HCT116 (cell line): ENCODE results near the gene TLE5. TPM values are rescaled to one million over a fixed set of nuclear protein-coding genes. Genes with fewer than 3 reads are reported as not detected.

ENCODE experiments used
- ATAC-seq: fragments of 200-7000 bp; cut with Tn5 transposase; 2 replicates; pipeline ENCODE4 v1.9.1; 2020; ENCODE audit warnings: mild to moderate bottlenecking, moderate library complexity
- BruUV-seq: library from RNA; stranded (reverse); fragments of 400-500 nt; replicated peaks from 2 replicates; lab custom pipeline; 2021; lab: Mats Ljungman, UMichigan
- CTCF ChIA-PET: fragments of 300-600 bp; sonication (Branson Sonifier 250); formaldehyde crosslinking; loops from one replicate; lab custom pipeline; 2021; ENCODE audit warnings: antibody characterized with exemption; lab: Charles Lee
- POLR2A ChIA-PET: fragments of 300-600, 350-600 bp; sonication (Branson Sonifier 250); formaldehyde crosslinking; loops from one replicate; lab custom pipeline; 2021; ENCODE audit warnings: antibody characterized with exemption; lab: Charles Lee
- RAD21 ChIA-PET, 2 experiments: fragments of 300-600 bp; sonication (Branson Sonifier 250); formaldehyde crosslinking; loops; one replicate each; lab custom pipeline; 2023; ENCODE audit warnings: low total read pairs in 2 of 2; ENCODE audit not compliant: uncharacterized antibody in 2 of 2, unreplicated experiment in 2 of 2, low non-redundant PET in 1 of 2; lab: Charles Lee
- DNase-seq: peaks from one replicate; pipeline ENCODE4 v3.0.0-alpha.2; 2010; ENCODE audit warnings: low read depth, low spot score
- H2AFZ ChIP-seq: fragments of 200-600 bp; shearing (Covaris generic), sonication (generic); 2 replicates; pipeline ENCODE4 v1.6.1; 2017; ENCODE audit warnings: low read depth, mixed run types, mixed read lengths, antibody characterized with exemption, low read length; ENCODE audit not compliant: poor library complexity, severe bottlenecking
- H3K27ac ChIP-seq: 2 replicates; pipeline ENCODE4 v1.5.1; 2012; ENCODE audit warnings: low read depth, low read length
- H3K27me3 ChIP-seq: fragments of 200-600 bp; sonication (generic); 2 replicates; pipeline ENCODE4 v1.6.1; 2016; ENCODE audit warnings: mixed run types, low read length, mixed read lengths; ENCODE audit not compliant: insufficient read depth
- H3K36me3 ChIP-seq, 2 experiments: fragments of 200-500 bp in 1 of 2; fragments of 200-600 bp in 1 of 2; sonication (Bioruptor generic) in 1 of 2; sonication (generic) in 1 of 2; 2 replicates each; pipeline versions ENCODE4 v1.5.1 to v1.6.1; 2014 to 2016; ENCODE audit warnings: low read length in 2 of 2, inconsistent platforms in 1 of 2, mixed read lengths in 1 of 2, mixed run types in 1 of 2; ENCODE audit not compliant: insufficient read depth in 2 of 2, control insufficient read depth in 1 of 2
- H3K4me1 ChIP-seq, 2 experiments: fragments of 200-600 bp in 1 of 2; sonication (generic) in 1 of 2; 2 replicates each; pipeline versions ENCODE4 v1.5.1 to v1.6.1; 2012 to 2017; ENCODE audit warnings: low read length in 2 of 2, inconsistent platforms in 1 of 2, mild to moderate bottlenecking in 1 of 2, mixed read lengths in 1 of 2, mixed run types in 1 of 2, moderate library complexity in 1 of 2; ENCODE audit not compliant: insufficient read depth in 2 of 2, control insufficient read depth in 1 of 2
- H3K4me2 ChIP-seq: fragments of 200-600 bp; sonication (generic); 2 replicates; pipeline ENCODE4 v1.6.1; 2017; ENCODE audit warnings: mixed run types, low read length, mixed read lengths
- H3K4me3 ChIP-seq, 2 experiments: fragments of 200-600 bp in 1 of 2; sonication (generic) in 1 of 2; replicated peaks in 1 of 2; 2 replicates each; pipeline ENCODE4 v1.5.1; 2011 to 2016; ENCODE audit warnings: low read length in 2 of 2, control low read depth in 1 of 2, low read depth in 1 of 2, mild to moderate bottlenecking in 1 of 2, mixed read lengths in 1 of 2, mixed run types in 1 of 2
- H3K79me2 ChIP-seq: fragments of 200-600 bp; sonication (generic); 2 replicates; pipeline ENCODE4 v1.6.1; 2017; ENCODE audit warnings: mild to moderate bottlenecking, mixed run types, low read length, moderate library complexity, mixed read lengths; ENCODE audit not compliant: insufficient read depth
- H3K9ac ChIP-seq: fragments of 200-600 bp; sonication (generic); 2 replicates; pipeline ENCODE4 v1.6.1; 2016; ENCODE audit warnings: low read length, mixed read lengths
- H3K9me2 ChIP-seq: fragments of 200-600 bp; sonication (generic), shearing (Covaris generic); 2 replicates; pipeline ENCODE4 v1.6.1; 2017; ENCODE audit warnings: mixed run types, mild to moderate bottlenecking, moderate library complexity; ENCODE audit not compliant: insufficient read depth
- H3K9me3 ChIP-seq, 2 experiments: fragments of 200-500 bp in 1 of 2; fragments of 200-600 bp in 1 of 2; sonication (Bioruptor generic) in 1 of 2; sonication (generic) in 1 of 2; 2 replicates each; pipeline ENCODE4 v1.6.1; 2014 to 2017; ENCODE audit warnings: low read length in 2 of 2, mixed read lengths in 2 of 2, inconsistent platforms in 1 of 2, low read depth in 1 of 2, mild to moderate bottlenecking in 1 of 2, mixed run types in 1 of 2, moderate library complexity in 1 of 2; ENCODE audit not compliant: control insufficient read depth in 1 of 2, insufficient read depth in 1 of 2
- H4K20me1 ChIP-seq: fragments of 200-600 bp; sonication (generic), shearing (Covaris generic); 2 replicates; pipeline ENCODE4 v1.6.1; 2017; ENCODE audit warnings: mixed run types, mild to moderate bottlenecking, moderate library complexity; ENCODE audit not compliant: insufficient read depth
- CBX3 ChIP-seq: IDR thresholded peaks from 2 replicates; pipeline ENCODE4 v1.6.1; 2012; ENCODE audit warnings: low read depth
- EGR1 ChIP-seq: IDR thresholded peaks from 2 replicates; pipeline ENCODE4 v1.6.1; 2012; ENCODE audit warnings: low read depth
- EZH2phosphoT487 ChIP-seq: fragments of 200-600 bp; IDR thresholded peaks from 2 replicates; pipeline ENCODE4 v1.6.1; 2018; ENCODE audit warnings: antibody characterized with exemption, borderline replicate concordance
- FOSL1 ChIP-seq: IDR thresholded peaks from 2 replicates; pipeline ENCODE4 v1.6.1; 2012; ENCODE audit warnings: low read depth
- MAX ChIP-seq: IDR thresholded peaks from 2 replicates; pipeline ENCODE4 v1.6.1; 2012
- POLR2A ChIP-seq: IDR thresholded peaks from 2 replicates; pipeline ENCODE4 v1.7.0; 2011; ENCODE audit warnings: borderline replicate concordance; ENCODE audit not compliant: insufficient read depth, insufficient read length; ENCODE audit errors: extremely low read depth
- POLR2AphosphoS5 ChIP-seq: IDR thresholded peaks from 2 replicates; pipeline ENCODE4 v1.6.1; 2011; ENCODE audit warnings: mild to moderate bottlenecking, low read depth, low read length, moderate library complexity
- RAD21 ChIP-seq: IDR thresholded peaks from 2 replicates; pipeline ENCODE4 v1.6.1; 2012; ENCODE audit warnings: low read depth, mild to moderate bottlenecking
- SIN3A ChIP-seq: IDR thresholded peaks from 2 replicates; pipeline ENCODE4 v1.6.1; 2012; ENCODE audit warnings: low read depth
- SP1 ChIP-seq: IDR thresholded peaks from 2 replicates; pipeline ENCODE4 v1.6.1; 2012; ENCODE audit warnings: low read depth
- SRF ChIP-seq: IDR thresholded peaks from 2 replicates; pipeline ENCODE4 v1.6.1; 2012; ENCODE audit warnings: low read depth
- YY1 ChIP-seq: IDR thresholded peaks from 2 replicates; pipeline ENCODE4 v1.6.1; 2011; ENCODE audit warnings: low read length, low read depth, moderate library complexity, mild to moderate bottlenecking; ENCODE audit not compliant: insufficient replicate concordance; ENCODE audit errors: extremely low read depth
- ZBTB33 ChIP-seq: IDR thresholded peaks from 2 replicates; pipeline ENCODE4 v1.6.1; 2011; ENCODE audit warnings: mild to moderate bottlenecking, low read length, moderate library complexity; ENCODE audit not compliant: insufficient replicate concordance; ENCODE audit errors: extremely low read depth
- ZFX ChIP-seq: fragments of 450-650 bp; IDR thresholded peaks from 2 replicates; pipeline ENCODE4 v1.6.1; 2017
- intact Hi-C: fragments of 100-400 bp; cut with micrococcal nuclease; formaldehyde crosslinking; loops from 2 replicates; pipeline ENCODE4 v1.10.0; 2022
- total RNA-seq: library from RNA; stranded (reverse); gene quantifications from one replicate; pipeline ENCODE4 v1.2.1, GENCODE V29; 2021; ENCODE audit not compliant: unreplicated experiment
- TF ChIP-seq, protein P1 (sequence below): IDR thresholded peaks from 2 replicates; pipeline ENCODE4 v1.6.1; 2012; ENCODE audit warnings: low read depth
- TF ChIP-seq, protein P2 (sequence below): IDR thresholded peaks from 2 replicates; pipeline ENCODE4 v1.6.1; 2012

The TLE5 gene
- total RNA-seq, 1 experiment from 2014 or later: 263 TPM

DNA sequence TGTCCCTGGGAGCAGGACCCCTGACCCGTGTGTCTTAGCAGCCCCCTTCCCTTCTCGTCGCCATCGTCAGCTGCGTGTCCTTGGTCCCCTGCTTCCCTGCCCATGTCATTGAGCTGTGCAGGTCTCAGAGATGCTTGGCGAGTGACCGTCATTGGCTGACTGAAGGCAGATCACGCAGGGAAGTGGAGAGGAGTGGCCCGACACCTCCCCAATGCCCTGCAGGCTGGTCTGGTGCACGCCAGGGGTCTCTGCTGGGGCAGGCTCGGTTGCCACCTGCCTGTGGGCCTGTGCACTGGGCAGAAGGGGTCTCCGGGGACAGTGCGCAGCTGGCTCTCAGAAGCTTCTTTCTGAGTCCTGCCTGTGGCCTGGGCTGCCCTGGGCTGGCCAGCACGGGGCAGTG, 38.0 kb upstream of the TLE5 start:
- intact Hi-C loops: no loop called here
- Histone ChIP-seq H2AFZ (no peak overlapping the region), H4K20me1 (no peaks in the 10 kb centered on the region), H3K9me3 (no peaks in the 10 kb centered on the region), H3K4me2 (no peak overlapping the region), H3K27ac (no peak overlapping the region), H3K36me3 (no peaks in the 10 kb centered on the region), H3K9me2 (no peaks in the 10 kb centered on the region), H3K9ac (no peak overlapping the region), H3K27me3 (no peaks in the 10 kb centered on the region), H3K4me1 (peaks cover 10 to 26% of the 10 kb centered on the region in 2 experiments), H3K79me2 (peaks cover 92% of the 10 kb centered on the region), H3K4me3 (no peak overlapping the region)
- ATAC-seq (no peak), DNase-seq (no peak)
- no TSS peak for BruUV-seq
- ChIA-PET POLR2A (no interaction called here), CTCF (interaction anchor here (2.5 kb wide), 1 partner anchor 8 kb away, joined by 8 read pairs; no protein-coding TSS in a partner anchor), RAD21 (no interaction called here)
- TF ChIP-seq YY1: no peak
- no peak for TF ChIP-seq RAD21
- TF ChIP-seq ZBTB33: no peak
- no peak for TF ChIP-seq POLR2A
- no peak for TF ChIP-seq SP1
- no peak for TF ChIP-seq EGR1
- no peak for TF ChIP-seq FOSL1
- no peak for TF ChIP-seq SIN3A
- TF ChIP-seq SRF: no peak
- TF ChIP-seq, protein P1, sequence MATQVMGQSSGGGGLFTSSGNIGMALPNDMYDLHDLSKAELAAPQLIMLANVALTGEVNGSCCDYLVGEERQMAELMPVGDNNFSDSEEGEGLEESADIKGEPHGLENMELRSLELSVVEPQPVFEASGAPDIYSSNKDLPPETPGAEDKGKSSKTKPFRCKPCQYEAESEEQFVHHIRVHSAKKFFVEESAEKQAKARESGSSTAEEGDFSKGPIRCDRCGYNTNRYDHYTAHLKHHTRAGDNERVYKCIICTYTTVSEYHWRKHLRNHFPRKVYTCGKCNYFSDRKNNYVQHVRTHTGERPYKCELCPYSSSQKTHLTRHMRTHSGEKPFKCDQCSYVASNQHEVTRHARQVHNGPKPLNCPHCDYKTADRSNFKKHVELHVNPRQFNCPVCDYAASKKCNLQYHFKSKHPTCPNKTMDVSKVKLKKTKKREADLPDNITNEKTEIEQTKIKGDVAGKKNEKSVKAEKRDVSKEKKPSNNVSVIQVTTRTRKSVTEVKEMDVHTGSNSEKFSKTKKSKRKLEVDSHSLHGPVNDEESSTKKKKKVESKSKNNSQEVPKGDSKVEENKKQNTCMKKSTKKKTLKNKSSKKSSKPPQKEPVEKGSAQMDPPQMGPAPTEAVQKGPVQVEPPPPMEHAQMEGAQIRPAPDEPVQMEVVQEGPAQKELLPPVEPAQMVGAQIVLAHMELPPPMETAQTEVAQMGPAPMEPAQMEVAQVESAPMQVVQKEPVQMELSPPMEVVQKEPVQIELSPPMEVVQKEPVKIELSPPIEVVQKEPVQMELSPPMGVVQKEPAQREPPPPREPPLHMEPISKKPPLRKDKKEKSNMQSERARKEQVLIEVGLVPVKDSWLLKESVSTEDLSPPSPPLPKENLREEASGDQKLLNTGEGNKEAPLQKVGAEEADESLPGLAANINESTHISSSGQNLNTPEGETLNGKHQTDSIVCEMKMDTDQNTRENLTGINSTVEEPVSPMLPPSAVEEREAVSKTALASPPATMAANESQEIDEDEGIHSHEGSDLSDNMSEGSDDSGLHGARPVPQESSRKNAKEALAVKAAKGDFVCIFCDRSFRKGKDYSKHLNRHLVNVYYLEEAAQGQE: no peak
- TF ChIP-seq POLR2AphosphoS5: no peak
- no peak for TF ChIP-seq EZH2phosphoT487
- no peak for TF ChIP-seq ZFX
- no peak for TF ChIP-seq CBX3
- TF ChIP-seq, protein P2, sequence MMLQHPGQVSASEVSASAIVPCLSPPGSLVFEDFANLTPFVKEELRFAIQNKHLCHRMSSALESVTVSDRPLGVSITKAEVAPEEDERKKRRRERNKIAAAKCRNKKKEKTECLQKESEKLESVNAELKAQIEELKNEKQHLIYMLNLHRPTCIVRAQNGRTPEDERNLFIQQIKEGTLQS: no peak
- TF ChIP-seq MAX: no peak
